Measurements from ENCODE around the gene NISCH.

- no peak for TF ChIP-seq CTCF (conservative IDR thresholded peaks at IDR 0.05 in 1 of 2, IDR thresholded peaks at IDR 0.05 in 1 of 2; ENCODE audit: low read depth in 1 of 2, low read length in 2 of 2)
- no peak for TF ChIP-seq EZH2 (IDR thresholded peaks at IDR 0.05; ENCODE audit: low read length, missing control alignments)
Measured at GRCh38 chr3:52498137-52499054, 43.0 kb downstream of the NISCH start.
